Transverse colon (tissue), 3 donors: ENCODE results near the gene GRAMD1B.

Experiments used
- CTCF ChIP-seq, 5 experiments: fragments of 200-600 bp in 3 of 5; fragments of 450-650 bp in 2 of 5; sonication (generic) in 3 of 5; IDR thresholded peaks; 1 replicate in 2 of 5; 2 replicates in 3 of 5; pipeline ENCODE4 v1.5.1; 2016 to 2017; ENCODE audit warnings: antibody characterized with exemption in 5 of 5, inconsistent platforms in 3 of 5, mild to moderate bottlenecking in 2 of 5, moderate library complexity in 1 of 5
- EP300 ChIP-seq: sonication (generic); formaldehyde crosslinking; IDR thresholded peaks from one replicate; pipeline ENCODE4 v1.6.1; 2017; ENCODE audit warnings: antibody characterized with exemption, low read depth
- POLR2A ChIP-seq: fragments of 450-650 bp; IDR thresholded peaks from one replicate; pipeline ENCODE4 v1.6.1; 2016; ENCODE audit warnings: antibody characterized with exemption, mild to moderate bottlenecking, moderate library complexity

GRCh38 chr11:123642435-123642834, 212.4 kb downstream of the GRAMD1B start:
- TF ChIP-seq CTCF (IDR thresholded peaks at IDR 0.05): no peak
- no peak for TF ChIP-seq POLR2A
- no peak for TF ChIP-seq EP300
